ENCODE data around the gene OLFM4.

- TF ChIP-seq, protein P1, sequence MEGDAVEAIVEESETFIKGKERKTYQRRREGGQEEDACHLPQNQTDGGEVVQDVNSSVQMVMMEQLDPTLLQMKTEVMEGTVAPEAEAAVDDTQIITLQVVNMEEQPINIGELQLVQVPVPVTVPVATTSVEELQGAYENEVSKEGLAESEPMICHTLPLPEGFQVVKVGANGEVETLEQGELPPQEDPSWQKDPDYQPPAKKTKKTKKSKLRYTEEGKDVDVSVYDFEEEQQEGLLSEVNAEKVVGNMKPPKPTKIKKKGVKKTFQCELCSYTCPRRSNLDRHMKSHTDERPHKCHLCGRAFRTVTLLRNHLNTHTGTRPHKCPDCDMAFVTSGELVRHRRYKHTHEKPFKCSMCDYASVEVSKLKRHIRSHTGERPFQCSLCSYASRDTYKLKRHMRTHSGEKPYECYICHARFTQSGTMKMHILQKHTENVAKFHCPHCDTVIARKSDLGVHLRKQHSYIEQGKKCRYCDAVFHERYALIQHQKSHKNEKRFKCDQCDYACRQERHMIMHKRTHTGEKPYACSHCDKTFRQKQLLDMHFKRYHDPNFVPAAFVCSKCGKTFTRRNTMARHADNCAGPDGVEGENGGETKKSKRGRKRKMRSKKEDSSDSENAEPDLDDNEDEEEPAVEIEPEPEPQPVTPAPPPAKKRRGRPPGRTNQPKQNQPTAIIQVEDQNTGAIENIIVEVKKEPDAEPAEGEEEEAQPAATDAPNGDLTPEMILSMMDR (IDR thresholded peaks at IDR 0.05), result no peak
- TF ChIP-seq POLR2A (IDR thresholded peaks at IDR 0.05), result no peak
Observed at GRCh38 chr13:52995946-52996345, 32.7 kb upstream of the OLFM4 start.
